Neuronal stem cell (in vitro differentiated cells): Measurements from ENCODE around the gene RAI14.
A peak's percentile ranks its signal among the peaks of the same experiment; 100 is the strongest.
"Not testable (repeated sequence)": the region's sequence is repeated elsewhere in the genome, so short reads cannot be mapped to it uniquely, and the experiment has no call there.

ENCODE experiments used
- DNase-seq: peaks from one replicate; pipeline ENCODE4 v3.0.0-alpha.2; 2013; ENCODE audit warnings: low spot score
- H2AFZ ChIP-seq: one replicate; pipeline ENCODE4 v1.6.1; 2013; ENCODE audit warnings: mild to moderate bottlenecking, low read length, inconsistent platforms
- H2AK5ac ChIP-seq: 2 replicates; pipeline ENCODE4 v1.6.1; 2013; ENCODE audit warnings: low read depth, mild to moderate bottlenecking, inconsistent platforms, low read length, moderate library complexity, mixed read lengths
- H2BK120ac ChIP-seq: 2 replicates; pipeline ENCODE4 v1.6.1; 2013; ENCODE audit warnings: low read depth, mild to moderate bottlenecking, inconsistent platforms, low read length, moderate library complexity, mixed read lengths
- H2BK12ac ChIP-seq: one replicate; pipeline ENCODE4 v1.6.1; 2013; ENCODE audit warnings: low read length, inconsistent platforms
- H2BK15ac ChIP-seq: 2 replicates; pipeline ENCODE4 v1.6.1; 2013; ENCODE audit warnings: mild to moderate bottlenecking, low read length, inconsistent platforms, mixed read lengths
- H2BK5ac ChIP-seq: one replicate; pipeline ENCODE4 v1.6.1; 2013; ENCODE audit warnings: inconsistent platforms, mild to moderate bottlenecking, low read length, moderate library complexity
- H3K14ac ChIP-seq: one replicate; pipeline ENCODE4 v1.6.1; 2013; ENCODE audit warnings: low read length, inconsistent platforms
- H3K18ac ChIP-seq: 2 replicates; pipeline ENCODE4 v1.6.1; 2013; ENCODE audit warnings: low read length, inconsistent platforms
- H3K23ac ChIP-seq: 2 replicates; pipeline ENCODE4 v1.6.1; 2013; ENCODE audit warnings: low read depth, mild to moderate bottlenecking, mixed read lengths, low read length, inconsistent platforms; ENCODE audit not compliant: poor library complexity
- H3K27ac ChIP-seq: replicated peaks from 3 replicates; pipeline ENCODE4 v1.5.1; 2013; ENCODE audit warnings: low read length, inconsistent platforms
- H3K27me3 ChIP-seq, 3 experiments: 2 replicates each; pipeline ENCODE4 v1.6.1; 2013; ENCODE audit warnings: low read length in 3 of 3, mild to moderate bottlenecking in 2 of 3, inconsistent platforms in 1 of 3, low read depth in 1 of 3, mixed read lengths in 1 of 3, moderate library complexity in 1 of 3; ENCODE audit not compliant: control insufficient read depth in 3 of 3, insufficient read depth in 3 of 3
- H3K36me3 ChIP-seq, 2 donors: replicated peaks in 1 of 2; 2 replicates each; pipeline ENCODE4 v1.6.1; 2013; ENCODE audit warnings: low read length in 2 of 2; ENCODE audit not compliant: control insufficient read depth in 2 of 2, insufficient read depth in 2 of 2
- H3K4ac ChIP-seq: 2 replicates; pipeline ENCODE4 v1.6.1; 2013; ENCODE audit warnings: inconsistent platforms, mild to moderate bottlenecking, low read length, moderate library complexity
- H3K4me1 ChIP-seq, 2 donors: 1 replicate in 1 of 2; 2 replicates in 1 of 2; pipeline ENCODE4 v1.6.1; 2013; ENCODE audit warnings: low read length in 2 of 2, low read depth in 1 of 2; ENCODE audit not compliant: control insufficient read depth in 2 of 2, insufficient read depth in 1 of 2
- H3K4me2 ChIP-seq: one replicate; pipeline ENCODE4 v1.6.1; 2013; ENCODE audit warnings: mild to moderate bottlenecking, low read length, inconsistent platforms; ENCODE audit not compliant: insufficient read depth, poor library complexity, severe bottlenecking
- H3K4me3 ChIP-seq, 2 donors: 2 replicates each; pipeline ENCODE4 v1.5.1; 2013; ENCODE audit warnings: low read length in 2 of 2, mild to moderate bottlenecking in 2 of 2, inconsistent platforms in 1 of 2, moderate library complexity in 1 of 2
- H3K79me1 ChIP-seq: one replicate; pipeline ENCODE4 v1.6.1; 2013; ENCODE audit warnings: low read depth, mild to moderate bottlenecking, inconsistent platforms, low read length, moderate library complexity
- H3K9ac ChIP-seq: one replicate; pipeline ENCODE4 v1.6.1; 2013; ENCODE audit warnings: mild to moderate bottlenecking, low read depth, low read length, inconsistent platforms; ENCODE audit not compliant: poor library complexity
- H3K9me3 ChIP-seq, 2 donors: replicated peaks in 1 of 2; 2 replicates each; pipeline versions ENCODE3 to v1.6.1; 2013; ENCODE audit warnings: low read length in 2 of 2, mild to moderate bottlenecking in 2 of 2, inconsistent platforms in 1 of 2, low read depth in 1 of 2, mixed read lengths in 1 of 2, moderate library complexity in 1 of 2; ENCODE audit not compliant: control insufficient read depth in 2 of 2, insufficient read depth in 1 of 2
- H4K8ac ChIP-seq: one replicate; pipeline ENCODE4 v1.6.1; 2013; ENCODE audit warnings: low read depth, mild to moderate bottlenecking, inconsistent platforms, low read length, moderate library complexity
- H4K91ac ChIP-seq: one replicate; pipeline ENCODE4 v1.6.1; 2013; ENCODE audit warnings: low read length, low read depth, mild to moderate bottlenecking, inconsistent platforms; ENCODE audit not compliant: poor library complexity
- WGBS, 2 donors: extraction: QIAGEN DNeasy Blood & Tissue Kit; methylation state at CpG; one replicate each; pipeline ENCODE4 v1.1.7; 2013; ENCODE audit warnings: missing lambda C conversion rate in 2 of 2, mixed read lengths in 1 of 2; ENCODE audit not compliant: insufficient read length in 2 of 2, insufficient replicate concordance in 1 of 2; ENCODE audit errors: extremely low coverage in 2 of 2; 5-methylcytosine and 5-hydroxymethylcytosine counted together

RAI14 gene

DNA sequence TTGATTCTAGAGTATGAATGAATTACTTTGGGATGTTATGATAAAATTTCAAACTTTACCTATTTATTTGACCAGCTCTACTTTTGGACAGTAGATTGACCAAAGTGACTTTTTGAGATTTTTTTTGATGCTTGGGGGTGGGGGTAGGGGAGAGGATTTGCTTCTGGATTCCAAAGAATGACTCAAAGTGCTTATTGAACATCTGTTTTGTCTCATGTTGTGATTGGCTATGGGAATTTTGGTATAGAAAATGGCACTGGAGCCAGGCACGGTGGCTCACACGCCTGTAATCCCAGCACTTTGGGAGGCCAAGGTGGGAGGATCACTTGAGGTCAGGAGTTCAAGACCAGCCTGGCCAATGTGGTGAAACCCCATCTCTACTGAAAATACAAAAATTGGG lies 97.1 kb downstream of the RAI14 start:
- not testable (repeated sequence) for H2BK15ac ChIP-seq, H3K4me3 ChIP-seq, H2AK5ac ChIP-seq, H3K27ac ChIP-seq, H4K91ac ChIP-seq, DNase-seq, H2AFZ ChIP-seq, H2BK120ac ChIP-seq, H2BK5ac ChIP-seq, H3K9me3 ChIP-seq, H2BK12ac ChIP-seq, H3K18ac ChIP-seq, H3K9ac ChIP-seq, H3K27me3 ChIP-seq, H3K23ac ChIP-seq, H3K4me2 ChIP-seq, H3K79me1 ChIP-seq, H4K8ac ChIP-seq, H3K4ac ChIP-seq, H3K14ac ChIP-seq
- H3K36me3 ChIP-seq, result peaks cover 3 to 10% of the 10 kb centered on the region in 2 donors
- WGBS, 2 donors, result no CpG with 5 or more reads among the region's 2 CpGs
- peaks cover 0 to 20% of the 10 kb centered on the region in 2 donors for H3K4me1 ChIP-seq

DNA sequence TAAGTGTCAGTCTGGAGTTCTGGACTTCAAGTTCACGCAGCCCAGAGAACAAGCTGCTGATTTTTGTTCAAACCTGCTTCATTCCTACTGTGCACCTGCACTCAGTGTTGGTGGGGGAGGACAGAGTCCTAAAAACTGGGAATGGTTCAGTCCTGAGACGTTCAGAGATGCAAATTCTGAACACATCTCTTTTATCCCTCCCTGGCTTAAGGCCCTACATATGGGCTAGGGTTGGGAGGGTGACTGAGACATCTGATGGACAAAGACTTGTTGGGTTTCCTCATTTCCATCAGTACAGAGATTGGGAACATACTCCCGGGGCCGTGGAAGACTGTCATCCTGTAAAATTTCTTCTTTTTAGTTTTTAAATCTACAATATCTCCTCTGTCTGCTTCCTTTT lies 99.8 kb downstream of the RAI14 start:
- Histone ChIP-seq H3K27ac (no peak overlapping the region), H3K4me1 (peaks cover 0 to 20% of the 10 kb centered on the region in 2 donors), H3K4me3 (no peak overlapping the region), H2BK15ac (no peak overlapping the region), H3K27me3 (no peaks in the 10 kb centered on the region), H4K8ac (no peak overlapping the region), H3K23ac (no peak overlapping the region), H4K91ac (no peak overlapping the region), H3K14ac (no peak overlapping the region), H3K18ac (no peak overlapping the region), H2BK120ac (no peak overlapping the region), H3K9ac (no peak overlapping the region), H3K4me2 (no peak overlapping the region), H3K9me3 (peaks cover 0 to 23% of the 10 kb centered on the region in 2 donors), H3K4ac (no peak overlapping the region), H2BK12ac (no peak overlapping the region), H2BK5ac (no peak overlapping the region), H3K79me1 (no peaks in the 10 kb centered on the region), H2AFZ (no peak overlapping the region), H2AK5ac (no peak overlapping the region), H3K36me3 (peaks cover 11 to 29% of the 10 kb centered on the region in 2 donors)
- WGBS, 2 donors, result no CpG with 5 or more reads among the region's 4 CpGs
- DNase-seq, result no peak

DNA sequence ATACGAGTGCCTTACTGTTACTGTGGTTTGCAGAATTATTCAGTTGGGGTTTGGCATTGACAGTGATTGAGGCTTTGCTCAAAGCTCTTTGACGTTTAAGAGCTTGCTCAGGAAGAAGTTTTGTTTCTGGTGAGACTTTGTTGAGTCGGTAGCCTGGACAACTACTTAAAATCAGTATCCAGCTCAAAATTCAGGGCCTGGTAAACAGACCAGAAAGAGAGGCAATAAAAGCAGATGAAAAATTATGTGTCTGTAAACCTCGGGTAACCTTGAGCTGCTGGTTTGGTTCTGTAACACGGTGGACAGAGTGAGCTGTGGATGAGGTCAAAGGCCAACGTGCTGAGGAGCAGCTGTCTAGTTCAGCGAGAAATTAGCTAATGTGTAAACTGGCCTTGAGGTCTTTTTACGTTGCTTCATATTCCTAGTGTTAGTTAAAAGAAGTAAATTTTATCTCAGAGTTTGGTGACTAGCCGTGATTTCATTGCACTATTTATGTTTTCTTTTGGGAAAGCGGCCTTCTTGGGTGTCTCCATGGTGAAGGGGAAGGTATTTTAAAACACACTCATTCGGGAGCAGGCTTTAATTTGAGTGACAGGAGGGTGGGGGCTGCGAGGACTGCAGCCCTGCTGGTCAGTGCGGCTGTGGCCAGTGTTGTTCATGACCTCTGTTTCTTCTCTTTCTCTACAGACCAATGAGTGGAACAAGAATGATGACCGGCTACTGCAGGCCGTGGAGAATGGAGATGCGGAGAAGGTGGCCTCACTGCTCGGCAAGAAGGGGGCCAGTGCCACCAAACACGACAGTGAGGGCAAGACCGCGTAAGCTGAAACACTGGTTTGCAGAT lies 100.9 kb downstream of the RAI14 start:
- Histone ChIP-seq H3K4ac (no peak overlapping the region), H2BK12ac (no peak overlapping the region), H3K4me3 (peak overlapping the region in 1 of 2 donors; percentile 40), H4K8ac (no peak overlapping the region), H3K14ac (no peak overlapping the region), H3K36me3 (peaks cover 11 to 35% of the 10 kb centered on the region in 2 donors), H3K4me2 (no peak overlapping the region), H3K79me1 (no peaks in the 10 kb centered on the region), H3K4me1 (peaks cover 0 to 20% of the 10 kb centered on the region in 2 donors), H3K23ac (no peak overlapping the region), H2AFZ (peak overlapping the region; percentile 51), H3K18ac (no peak overlapping the region), H3K27ac (no peak overlapping the region), H2AK5ac (no peak overlapping the region), H2BK5ac (no peak overlapping the region), H4K91ac (no peak overlapping the region), H2BK120ac (no peak overlapping the region), H2BK15ac (no peak overlapping the region), H3K9ac (no peak overlapping the region), H3K9me3 (peaks cover 0 to 28% of the 10 kb centered on the region in 2 donors), H3K27me3 (no peaks in the 10 kb centered on the region)
- no peak for DNase-seq
- no CpG with 5 or more reads among the region's 20 CpGs for WGBS, 2 donors

DNA sequence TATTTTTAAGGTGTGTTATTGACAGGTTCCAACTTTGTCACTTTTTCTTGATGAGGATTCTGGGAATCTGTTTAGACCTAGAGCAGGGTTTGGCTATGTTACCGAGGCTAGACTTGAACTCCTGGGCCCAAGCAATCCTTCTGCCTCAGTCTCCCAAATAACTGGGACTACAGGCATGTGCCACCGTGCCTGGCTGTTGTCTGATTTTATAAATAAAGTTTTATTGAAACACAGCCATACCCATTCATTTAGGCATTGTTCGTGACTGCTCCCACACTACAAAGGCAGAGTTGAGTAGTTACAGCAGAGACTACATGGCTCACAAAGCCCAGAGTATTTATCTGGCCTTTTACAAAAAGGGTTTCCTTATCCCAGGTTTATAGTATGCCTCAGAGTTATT lies 102.4 kb downstream of the RAI14 start:
- H3K14ac ChIP-seq, result no peak overlapping the region
- peaks cover 0 to 20% of the 10 kb centered on the region in 2 donors for H3K4me1 ChIP-seq
- no peak overlapping the region for H3K27ac ChIP-seq
- H3K9ac ChIP-seq, result no peak overlapping the region
- no peak overlapping the region for H4K91ac ChIP-seq
- no peak for DNase-seq
- peaks cover under 1% of the 10 kb centered on the region for H3K79me1 ChIP-seq
- H3K36me3 ChIP-seq, result peaks cover 12 to 41% of the 10 kb centered on the region in 2 donors
- H3K27me3 ChIP-seq, result no peaks in the 10 kb centered on the region
- H3K4ac ChIP-seq, result no peak overlapping the region
- no peak overlapping the region for H2AK5ac ChIP-seq
- H3K18ac ChIP-seq, result no peak overlapping the region
- no peak overlapping the region for H3K23ac ChIP-seq
- no peak overlapping the region for H2BK12ac ChIP-seq
- no peak overlapping the region for H2BK120ac ChIP-seq
- H3K9me3 ChIP-seq, result peaks cover 0 to 31% of the 10 kb centered on the region in 2 donors
- H4K8ac ChIP-seq, result no peak overlapping the region
- no peak overlapping the region for H2BK5ac ChIP-seq
- no peak overlapping the region for H3K4me2 ChIP-seq
- H2AFZ ChIP-seq, result no peak overlapping the region
- no CpG with 5 or more reads among the region's 3 CpGs for WGBS, 2 donors
- H2BK15ac ChIP-seq, result no peak overlapping the region
- H3K4me3 ChIP-seq, result no peak overlapping the region
